HepG2 (cell line): ENCODE data around the gene SCP2. TPM values are rescaled to one million over a fixed set of nuclear protein-coding genes. Genes with fewer than 3 reads are reported as not detected.

Experiments
- ATAC-seq: fragments of 200-7000 bp; cut with Tn5 transposase; 3 replicates; pipeline ENCODE4 v1.9.1; 2020; ENCODE audit warnings: mild to moderate bottlenecking, moderate library complexity
- BruUV-seq: library from RNA; stranded (reverse); fragments of 400-500 nt; replicated peaks from 2 replicates; lab custom pipeline; 2021; lab: Mats Ljungman, UMichigan
- CTCF ChIA-PET: fragments of 300-600 bp; formaldehyde crosslinking; extraction: SDS; loops from one replicate; lab custom pipeline; 2021; ENCODE audit warnings: low total read pairs, inconsistent platforms, low intra/inter-chr PET ratio; lab: Yijun Ruan, JAX
- POLR2A ChIA-PET: fragments of 350-600 bp; sonication (Branson Sonifier 250); formaldehyde crosslinking; loops from one replicate; lab custom pipeline; 2020; ENCODE audit warnings: antibody characterized with exemption, inconsistent platforms; lab: Yijun Ruan, JAX
- DNase-seq: peaks from one replicate; pipeline ENCODE4 v3.0.0-alpha.2; 2015; ENCODE audit warnings: low spot score
- FAIRE-seq: peaks from 3 replicates; lab custom pipeline; 2011; peaks lifted over from hg19 to GRCh38; lab: Jason Lieb, UNC
- H2AFZ ChIP-seq: one replicate; pipeline ENCODE4 v1.6.1; 2011; ENCODE audit warnings: low read length, inconsistent platforms
- H3K27ac ChIP-seq: fragments of 300-600 bp; 3 replicates; pipeline ENCODE4 v1.8.0; 2011; ENCODE audit warnings: mixed run types, mild to moderate bottlenecking, mixed read lengths, low read length, inconsistent platforms; ENCODE audit not compliant: insufficient read depth; ENCODE audit errors: extremely low read length
- H3K27me3 ChIP-seq, 2 experiments: fragments of 200-600 bp in 1 of 2; 2 replicates in 1 of 2; 3 replicates in 1 of 2; pipeline versions ENCODE4 v1.6.0 to v1.8.0; 2011; ENCODE audit warnings: low read length in 2 of 2, mild to moderate bottlenecking in 2 of 2, moderate library complexity in 2 of 2, inconsistent platforms in 1 of 2; ENCODE audit not compliant: insufficient read depth in 2 of 2, control insufficient read depth in 1 of 2
- H3K36me3 ChIP-seq, 2 experiments: fragments of 200-600 bp in 1 of 2; replicated peaks in 1 of 2; 2 replicates in 1 of 2; 3 replicates in 1 of 2; pipeline versions ENCODE4 v1.5.1 to v1.8.0; 2011; ENCODE audit warnings: low read length in 2 of 2, inconsistent platforms in 1 of 2; ENCODE audit not compliant: insufficient read depth in 2 of 2, control insufficient read depth in 1 of 2
- H3K4me1 ChIP-seq: 2 replicates; pipeline ENCODE4 v1.5.1; 2012; ENCODE audit warnings: low read length, inconsistent platforms; ENCODE audit not compliant: insufficient read depth
- H3K4me2 ChIP-seq: 2 replicates; pipeline ENCODE4 v1.6.0; 2011; ENCODE audit warnings: low read depth, low read length, inconsistent platforms
- H3K4me3 ChIP-seq, 3 experiments: fragments of 200-600 bp in 1 of 3; sonication (generic), shearing (Covaris generic) in 1 of 3; replicated peaks in 1 of 3; 2 replicates each; pipeline ENCODE4 v1.5.1; 2011 to 2016; ENCODE audit warnings: low read length in 3 of 3, inconsistent platforms in 2 of 3, low read depth in 2 of 3, mild to moderate bottlenecking in 2 of 3, control low read depth in 1 of 3, mixed read lengths in 1 of 3; ENCODE audit not compliant: insufficient read depth in 1 of 3
- H3K79me2 ChIP-seq: one replicate; pipeline ENCODE4 v1.6.1; 2011; ENCODE audit warnings: low read length, inconsistent platforms; ENCODE audit not compliant: insufficient read depth
- H3K9ac ChIP-seq: 2 replicates; pipeline ENCODE4 v1.6.0; 2011; ENCODE audit warnings: mild to moderate bottlenecking, low read depth, low read length, inconsistent platforms; ENCODE audit not compliant: insufficient read depth
- H3K9me3 ChIP-seq: 2 replicates; pipeline ENCODE4 v1.5.1; 2012; ENCODE audit warnings: mild to moderate bottlenecking, low read length
- H4K20me1 ChIP-seq: 2 replicates; pipeline ENCODE4 v1.6.0; 2011; ENCODE audit warnings: inconsistent platforms, mild to moderate bottlenecking, low read length, moderate library complexity; ENCODE audit not compliant: insufficient read depth
- ATF1 ChIP-seq: IDR thresholded peaks from 2 replicates; pipeline ENCODE4 v1.6.1; 2016; ENCODE audit warnings: mild to moderate bottlenecking, control low read depth
- CBFB ChIP-seq: sonication (generic); formaldehyde crosslinking; IDR thresholded peaks from 2 replicates; pipeline ENCODE4 v1.4.0; 2020; ENCODE audit warnings: missing genetic modification reagents
- CEBPB ChIP-seq: IDR thresholded peaks from 2 replicates; pipeline ENCODE4 v1.6.1; 2011; ENCODE audit warnings: low read depth, low read length, improper control_type of control experiment, borderline replicate concordance
- E2F1 ChIP-seq: sonication (generic); formaldehyde crosslinking; IDR thresholded peaks from 2 replicates; pipeline ENCODE4 v1.5.0; 2020; ENCODE audit warnings: missing genetic modification reagents
- ETS1 ChIP-seq: sonication (generic); formaldehyde crosslinking; IDR thresholded peaks from 2 replicates; pipeline ENCODE4 v1.4.0; 2020; ENCODE audit warnings: missing genetic modification reagents
- FOXC1 ChIP-seq: sonication (generic); formaldehyde crosslinking; IDR thresholded peaks from 2 replicates; pipeline ENCODE4 v1.8.0; 2022; ENCODE audit warnings: mild to moderate bottlenecking, missing genetic modification reagents, borderline replicate concordance
- HMGXB4 ChIP-seq, 2 experiments: sonication (generic) in 1 of 2; formaldehyde crosslinking in 1 of 2; IDR thresholded peaks; 2 replicates each; pipeline versions ENCODE4 v1.4.0 to v1.6.1; 2018 to 2020; ENCODE audit warnings: missing genetic modification reagents in 2 of 2, borderline replicate concordance in 1 of 2, low read depth in 1 of 2, mild to moderate bottlenecking in 1 of 2, missing biosample characterization in 1 of 2
- HOXA7 ChIP-seq: sonication (generic); formaldehyde crosslinking; IDR thresholded peaks from 2 replicates; pipeline ENCODE4 v1.8.1; 2022; ENCODE audit warnings: mild to moderate bottlenecking, missing genetic modification reagents, moderate library complexity
- IRX3 ChIP-seq: sonication (generic); formaldehyde crosslinking; IDR thresholded peaks from 2 replicates; pipeline ENCODE4 v1.8.1; 2023; ENCODE audit warnings: mild to moderate bottlenecking, low read depth, missing genetic modification reagents, borderline replicate concordance
- TCF7L2 ChIP-seq: IDR thresholded peaks from 2 replicates; pipeline ENCODE4 v1.6.1; 2011; ENCODE audit warnings: mild to moderate bottlenecking, low read depth, low read length, moderate library complexity
- TRAFD1 ChIP-seq: sonication (generic); formaldehyde crosslinking; IDR thresholded peaks from 2 replicates; pipeline ENCODE4 v1.5.1; 2020; ENCODE audit warnings: missing genetic modification reagents, mild to moderate bottlenecking, borderline replicate concordance
- ZFP36 ChIP-seq: fragments of 150-350 bp; IDR thresholded peaks from 2 replicates; pipeline ENCODE4 v1.6.1; 2018; ENCODE audit warnings: borderline replicate concordance, low read length, low read depth; ENCODE audit not compliant: partially characterized antibody
- ZNF280B ChIP-seq: sonication (generic); formaldehyde crosslinking; IDR thresholded peaks from 2 replicates; pipeline ENCODE4 v1.5.0; 2020; ENCODE audit warnings: missing genetic modification reagents, mild to moderate bottlenecking, borderline replicate concordance
- ZNF333 ChIP-seq: sonication (generic); formaldehyde crosslinking; IDR thresholded peaks from 2 replicates; pipeline ENCODE4 v1.4.0; 2020; ENCODE audit warnings: mild to moderate bottlenecking, missing genetic modification reagents, borderline replicate concordance
- ZNF709 ChIP-seq: sonication (generic); formaldehyde crosslinking; IDR thresholded peaks from 2 replicates; pipeline ENCODE4 v1.5.0; 2020; ENCODE audit warnings: mild to moderate bottlenecking, missing genetic modification reagents
- ZNF780A ChIP-seq: sonication (generic); formaldehyde crosslinking; IDR thresholded peaks from 2 replicates; pipeline ENCODE4 v1.8.0; 2022; ENCODE audit warnings: mild to moderate bottlenecking, missing genetic modification reagents, moderate library complexity
- WGBS: methylation state at CpG from one replicate; pipeline ENCODE4 v1.1.6; 2017; ENCODE audit warnings: low lambda C conversion rate; 5-methylcytosine and 5-hydroxymethylcytosine counted together
- in situ Hi-C: cut with HindIII; loops from 2 replicates; pipeline ENCODE4 v1.10.0; 2017; ENCODE audit warnings: low pct_unique_long_range_greater_than_20kb; ENCODE audit not compliant: extremely low pct_ligation_motif_present
- intact Hi-C: fragments of 100-400 bp; cut with micrococcal nuclease; formaldehyde crosslinking; loops from one replicate; pipeline ENCODE4 v1.10.0; 2022; ENCODE audit not compliant: unreplicated experiment
- polyA plus RNA-seq, 8 experiments: library from polyadenylated mRNA; depleted of rRNA in 3 of 8; stranded (reverse) in 7 of 8; unstranded in 1 of 8; fragments of >200 nt; fragmentation: Illumina TruSeq in 4 of 8; extraction: Trizol in 4 of 8; gene quantifications; 2 replicates each; pipeline versions ENCODE4 v1.2.1 to v1.2.3, GENCODE V29; 2011 to 2016; ENCODE audit warnings: low read depth in 4 of 8, missing spikeins in 1 of 8, mixed read lengths in 1 of 8; ENCODE audit not compliant: insufficient read depth in 1 of 8
- total RNA-seq, 5 experiments: library from RNA; depleted of rRNA; stranded (reverse); fragments of >200 nt; fragmentation: Illumina TruSeq; extraction: Trizol; gene quantifications; 2 replicates each; pipeline ENCODE4 v1.2.3, GENCODE V29; 2016; ENCODE audit warnings: low read depth in 1 of 5

The SCP2 gene
- total and polyA plus RNA-seq, 2 of the 13 experiments (the other 11 are each of a cell fraction or from before 2014, with no cell fraction given), result 59.0 to 133 TPM

- BruUV-seq, result no TSS peak
- Histone ChIP-seq H4K20me1 (no peaks in the 10 kb centered on the region), H3K9me3 (no peaks in the 10 kb centered on the region), H2AFZ (no peak overlapping the region)
- POLR2A ChIA-PET, result no interaction called here
- DNase-seq, result no peak
- in situ Hi-C loops, result no loop called here
- TF ChIP-seq IRX3 (CRISPR knock-in tag) (no peak), ZNF780A (no peak), ZNF280B (no peak), HOXA7 (CRISPR knock-in tag) (no peak), ZFP36 (no peak), ZNF333 (CRISPR knock-in tag) (no peak), TRAFD1 (CRISPR knock-in tag) (no peak), ETS1 (no peak), HMGXB4 (CRISPR knock-in tag; IDR thresholded peaks at IDR 0.05; ENCODE audit: borderline replicate concordance in 1 of 2, low read depth in 1 of 2) (no peak), FOXC1 (CRISPR knock-in tag) (no peak), ZNF709 (CRISPR knock-in tag) (no peak), CEBPB (no peak), CBFB (no peak), ATF1 (CRISPR knock-in tag) (no peak), TCF7L2 (no peak), E2F1 (CRISPR knock-in tag) (no peak)
- TF ChIP-seq, all 625 proteins: peak for 0
- peaks cover 12 to 36% of the 10 kb centered on the region in 2 experiments for H3K36me3 ChIP-seq
- no peaks in the 10 kb centered on the region for H3K27me3 ChIP-seq
- H3K27ac ChIP-seq, result no peak overlapping the region
- no peak overlapping the region for H3K4me3 ChIP-seq
- intact Hi-C loops, result no loop called here
- no peak for ATAC-seq
- H3K4me2 ChIP-seq, result no peak overlapping the region
- 96% methylated on average over 5 of the region's 5 CpGs for WGBS
- no peak for FAIRE-seq
- CTCF ChIA-PET, result no interaction called here
- no peaks in the 10 kb centered on the region for H3K79me2 ChIP-seq
- peaks cover 15% of the 10 kb centered on the region for H3K4me1 ChIP-seq
- H3K9ac ChIP-seq, result no peak overlapping the region
These were observed 117.8 kb downstream of the SCP2 start for GRCh38 chr1:53044926-53045325.
